ENCODE data around the gene FGF18. TPM values are rescaled to one million over a fixed set of nuclear protein-coding genes. Genes with fewer than 3 reads are reported as not detected.

Gene FGF18
- total and polyA plus RNA-seq, 7 donors: 0.14 to 0.66 (median 0.28) TPM

DNA sequence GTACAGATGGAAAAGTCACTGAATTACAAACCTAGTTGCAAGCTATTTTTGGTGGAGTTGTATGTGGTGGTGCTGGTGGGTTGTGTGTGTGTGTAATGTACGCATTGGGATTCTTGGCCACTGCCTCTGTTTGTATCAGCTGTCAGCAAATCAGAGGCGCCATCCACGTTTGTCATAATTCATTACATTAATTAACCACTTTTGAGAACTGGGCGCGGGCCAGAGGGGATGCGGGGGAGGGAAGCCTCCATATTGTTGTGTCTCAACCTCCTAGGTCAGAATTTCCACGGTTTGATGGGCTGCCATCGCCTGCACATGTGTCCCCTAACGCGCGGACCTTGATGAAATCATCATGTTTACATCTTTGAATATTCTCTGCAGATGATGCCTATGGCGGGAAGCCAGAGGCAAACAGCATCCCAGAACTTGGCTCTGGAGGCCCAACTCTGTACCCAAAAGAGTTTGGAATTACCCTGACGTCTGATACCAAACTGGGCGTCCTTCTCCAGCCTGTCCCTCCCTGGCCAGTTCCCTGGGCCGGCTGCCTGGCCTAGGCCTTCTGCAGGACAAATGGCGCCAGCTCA is 54.9 kb downstream of the FGF18 start:
- Histone ChIP-seq H3K9me3 (no peaks in the 10 kb centered on the region), H3K4me1 (no peaks in the 10 kb centered on the region), H3K4me3 (no peak overlapping the region), H3K36me3 (ENCODE audit: insufficient read depth in 1 of 2, low read depth in 1 of 2) (no peaks in the 10 kb centered on the region), H3K27me3 (ENCODE audit: insufficient read depth in 3 of 3, low read length in 2 of 3) (no peaks in the 10 kb centered on the region), H3K27ac (no peak overlapping the region)
- intact Hi-C loops (cut with DNase I): no loop called here
- TF ChIP-seq, protein P1, sequence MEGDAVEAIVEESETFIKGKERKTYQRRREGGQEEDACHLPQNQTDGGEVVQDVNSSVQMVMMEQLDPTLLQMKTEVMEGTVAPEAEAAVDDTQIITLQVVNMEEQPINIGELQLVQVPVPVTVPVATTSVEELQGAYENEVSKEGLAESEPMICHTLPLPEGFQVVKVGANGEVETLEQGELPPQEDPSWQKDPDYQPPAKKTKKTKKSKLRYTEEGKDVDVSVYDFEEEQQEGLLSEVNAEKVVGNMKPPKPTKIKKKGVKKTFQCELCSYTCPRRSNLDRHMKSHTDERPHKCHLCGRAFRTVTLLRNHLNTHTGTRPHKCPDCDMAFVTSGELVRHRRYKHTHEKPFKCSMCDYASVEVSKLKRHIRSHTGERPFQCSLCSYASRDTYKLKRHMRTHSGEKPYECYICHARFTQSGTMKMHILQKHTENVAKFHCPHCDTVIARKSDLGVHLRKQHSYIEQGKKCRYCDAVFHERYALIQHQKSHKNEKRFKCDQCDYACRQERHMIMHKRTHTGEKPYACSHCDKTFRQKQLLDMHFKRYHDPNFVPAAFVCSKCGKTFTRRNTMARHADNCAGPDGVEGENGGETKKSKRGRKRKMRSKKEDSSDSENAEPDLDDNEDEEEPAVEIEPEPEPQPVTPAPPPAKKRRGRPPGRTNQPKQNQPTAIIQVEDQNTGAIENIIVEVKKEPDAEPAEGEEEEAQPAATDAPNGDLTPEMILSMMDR (IDR thresholded peaks at IDR 0.05): no peak
- 54 to 58% (median 57%) methylated on average over 16 of the region's 16 CpGs for WGBS, 3 donors
- peak in 1 of 2 donors; percentile 63 for DNase-seq
- peak in 1 of 4 donors; percentile 51 for ATAC-seq

DNA sequence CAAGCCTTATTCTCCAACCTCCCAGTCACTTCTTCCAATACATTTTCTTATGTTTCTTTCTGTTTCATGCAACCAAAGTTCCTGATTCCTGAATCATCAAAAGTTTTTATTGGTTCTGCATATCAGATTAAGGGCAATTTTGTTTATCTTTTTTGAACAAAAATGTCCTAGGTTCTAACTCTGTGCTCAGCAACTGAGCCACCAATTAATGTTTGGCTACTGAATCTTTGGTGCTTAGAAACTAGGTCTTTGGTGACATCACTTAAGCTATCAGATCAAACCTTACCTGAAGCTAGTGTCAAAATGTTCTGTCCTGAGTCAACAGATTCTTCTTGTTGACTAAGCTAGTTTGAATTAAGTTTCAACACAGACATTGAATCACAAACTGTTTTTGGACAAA is 56.1 kb downstream of the FGF18 start:
- no peaks in the 10 kb centered on the region for H3K27me3 ChIP-seq (ENCODE audit: insufficient read depth in 3 of 3, low read length in 2 of 3)
- TF ChIP-seq, protein P1 (IDR thresholded peaks at IDR 0.05): no peak
- no peak overlapping the region for H3K4me3 ChIP-seq
- no peak overlapping the region for H3K27ac ChIP-seq
- ATAC-seq (no peak), DNase-seq (no peak)
- intact Hi-C loops (cut with DNase I): no loop called here
- H3K36me3 ChIP-seq (ENCODE audit: insufficient read depth in 1 of 2, low read depth in 1 of 2): no peaks in the 10 kb centered on the region
- no peaks in the 10 kb centered on the region for H3K9me3 ChIP-seq
- no peaks in the 10 kb centered on the region for H3K4me1 ChIP-seq

DNA sequence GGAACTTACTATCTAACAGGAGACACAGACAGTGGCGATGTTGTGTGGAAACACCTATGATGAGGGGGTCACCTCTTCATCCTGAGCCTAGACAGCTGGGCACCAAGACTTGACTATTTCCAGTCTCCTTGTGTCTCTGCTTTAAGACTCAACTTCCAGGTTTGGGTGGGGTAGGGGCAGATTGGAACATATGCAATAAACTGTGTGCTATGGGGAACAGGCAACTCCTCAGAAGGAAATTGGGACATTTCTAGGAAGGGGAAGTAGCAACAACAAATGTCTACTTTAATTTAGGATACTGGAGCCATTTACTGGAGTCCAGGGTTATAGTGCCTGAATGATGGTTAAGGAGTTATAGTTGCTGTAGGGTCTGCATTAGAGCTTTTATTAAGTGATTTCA is 57.3 kb downstream of the FGF18 start:
- intact Hi-C loops (cut with DNase I): no loop called here
- no peaks in the 10 kb centered on the region for H3K4me1 ChIP-seq
- DNase-seq: no peak
- no peak overlapping the region for H3K27ac ChIP-seq
- no peak for ATAC-seq
- WGBS, 3 donors: 95 to 100% (median 97%) methylated on average over 1 of the region's 1 CpG
- H3K27me3 ChIP-seq (ENCODE audit: insufficient read depth in 3 of 3, low read length in 2 of 3): no peaks in the 10 kb centered on the region
- TF ChIP-seq, protein P1 (IDR thresholded peaks at IDR 0.05): no peak
- H3K36me3 ChIP-seq (ENCODE audit: insufficient read depth in 1 of 2, low read depth in 1 of 2): no peaks in the 10 kb centered on the region
- no peaks in the 10 kb centered on the region for H3K9me3 ChIP-seq
- no peak overlapping the region for H3K4me3 ChIP-seq

DNA sequence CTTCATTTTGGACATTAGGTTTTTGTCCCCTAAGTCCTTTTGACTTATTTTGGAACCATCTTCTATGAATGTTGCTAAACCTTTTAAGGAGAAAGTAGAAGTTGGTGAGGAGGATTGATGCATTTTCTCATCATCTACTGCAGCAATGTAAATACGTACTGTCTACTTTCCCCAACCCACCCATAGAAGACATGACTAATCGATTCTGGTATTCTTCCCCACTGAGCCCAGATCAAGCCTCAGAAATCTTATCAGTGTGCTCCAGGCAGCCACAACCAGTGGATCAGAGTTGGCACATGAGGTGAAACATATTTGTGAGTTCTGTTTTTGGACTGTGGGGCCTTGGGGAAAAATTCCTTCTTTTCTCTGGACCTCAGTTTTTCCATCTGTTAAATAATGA is 57.7 kb downstream of the FGF18 start:
- ATAC-seq: no peak
- Histone ChIP-seq H3K27me3 (ENCODE audit: insufficient read depth in 3 of 3, low read length in 2 of 3) (no peaks in the 10 kb centered on the region), H3K4me3 (no peak overlapping the region), H3K36me3 (ENCODE audit: insufficient read depth in 1 of 2, low read depth in 1 of 2) (no peaks in the 10 kb centered on the region), H3K4me1 (no peaks in the 10 kb centered on the region), H3K9me3 (no peaks in the 10 kb centered on the region), H3K27ac (no peak overlapping the region)
- 79 to 86% (median 82%) methylated on average over 2 of the region's 2 CpGs for WGBS, 3 donors
- intact Hi-C loops (cut with DNase I): no loop called here
- no peak for DNase-seq
- TF ChIP-seq, protein P1 (IDR thresholded peaks at IDR 0.05): no peak

DNA sequence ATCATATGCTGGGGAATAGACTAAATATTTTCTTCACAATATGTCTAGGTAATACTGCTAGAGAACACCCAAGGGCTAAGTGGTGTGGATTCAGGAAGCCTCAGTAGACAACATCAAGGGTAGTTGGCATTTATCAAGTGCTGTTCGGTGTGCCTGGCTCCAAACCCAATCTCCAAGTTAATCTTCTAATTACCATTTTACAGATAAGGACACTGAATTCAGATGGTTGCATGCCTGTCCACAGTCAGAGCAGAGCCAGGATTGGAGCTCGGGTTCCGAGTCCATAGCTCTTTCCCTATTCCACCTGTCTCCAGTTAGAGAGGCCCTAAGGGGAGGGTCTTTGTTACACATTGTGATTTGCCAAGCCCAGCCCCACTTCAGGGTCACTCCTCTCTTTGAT is 58.2 kb downstream of the FGF18 start:
- no peaks in the 10 kb centered on the region for H3K4me1 ChIP-seq
- H3K36me3 ChIP-seq (ENCODE audit: insufficient read depth in 1 of 2, low read depth in 1 of 2): no peaks in the 10 kb centered on the region
- no peaks in the 10 kb centered on the region for H3K9me3 ChIP-seq
- no peak for ATAC-seq
- H3K27me3 ChIP-seq (ENCODE audit: insufficient read depth in 3 of 3, low read length in 2 of 3): no peaks in the 10 kb centered on the region
- no peak for DNase-seq
- H3K4me3 ChIP-seq: no peak overlapping the region
- TF ChIP-seq, protein P1 (IDR thresholded peaks at IDR 0.05): no peak
- 51 to 75% (median 73%) methylated on average over 3 of the region's 3 CpGs for WGBS, 3 donors
- intact Hi-C loops (cut with DNase I): no loop called here
- no peak overlapping the region for H3K27ac ChIP-seq

Data from psoas muscle (tissue), 8 donors.